HG02798 (cell line): Measurements from ENCODE around the gene LSMEM2.
"Not testable (repeated sequence)": the region's sequence is repeated elsewhere in the genome, so short reads cannot be mapped to it uniquely, and the experiment has no call there.

Experiments used
- ATAC-seq: cut with Tn5 transposase; IDR thresholded peaks from one replicate; pipeline ENCODE4 v1.9.1; 2021; ENCODE audit warnings: mild to moderate bottlenecking; ENCODE audit not compliant: unreplicated experiment, poor library complexity

LSMEM2 gene

DNA sequence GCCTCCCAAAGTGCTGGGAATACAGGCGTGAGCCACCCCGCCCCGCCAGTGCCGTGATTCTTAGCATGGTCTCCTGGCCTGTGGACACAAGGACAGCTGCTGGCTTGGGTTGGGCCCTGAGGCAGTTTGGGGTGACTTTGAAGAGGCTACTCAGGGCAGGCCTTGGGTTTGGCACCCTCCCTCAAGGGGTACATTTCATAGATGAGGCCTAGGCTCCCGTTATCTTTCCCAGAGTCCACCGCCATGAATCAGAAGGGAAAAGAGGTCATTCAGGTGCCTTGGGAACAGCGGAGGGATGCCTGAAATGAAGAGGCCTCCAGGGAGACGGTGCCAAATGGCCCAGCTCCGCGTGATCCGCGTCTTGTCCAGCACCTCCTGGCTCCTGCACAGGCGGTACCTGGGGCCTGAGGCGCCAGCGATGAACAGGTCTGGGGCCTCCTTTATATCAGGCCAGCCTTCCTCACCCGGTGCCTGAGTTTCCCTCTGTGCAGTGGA lies 33.6 kb upstream of the LSMEM2 start:
- ATAC-seq = no peak

DNA sequence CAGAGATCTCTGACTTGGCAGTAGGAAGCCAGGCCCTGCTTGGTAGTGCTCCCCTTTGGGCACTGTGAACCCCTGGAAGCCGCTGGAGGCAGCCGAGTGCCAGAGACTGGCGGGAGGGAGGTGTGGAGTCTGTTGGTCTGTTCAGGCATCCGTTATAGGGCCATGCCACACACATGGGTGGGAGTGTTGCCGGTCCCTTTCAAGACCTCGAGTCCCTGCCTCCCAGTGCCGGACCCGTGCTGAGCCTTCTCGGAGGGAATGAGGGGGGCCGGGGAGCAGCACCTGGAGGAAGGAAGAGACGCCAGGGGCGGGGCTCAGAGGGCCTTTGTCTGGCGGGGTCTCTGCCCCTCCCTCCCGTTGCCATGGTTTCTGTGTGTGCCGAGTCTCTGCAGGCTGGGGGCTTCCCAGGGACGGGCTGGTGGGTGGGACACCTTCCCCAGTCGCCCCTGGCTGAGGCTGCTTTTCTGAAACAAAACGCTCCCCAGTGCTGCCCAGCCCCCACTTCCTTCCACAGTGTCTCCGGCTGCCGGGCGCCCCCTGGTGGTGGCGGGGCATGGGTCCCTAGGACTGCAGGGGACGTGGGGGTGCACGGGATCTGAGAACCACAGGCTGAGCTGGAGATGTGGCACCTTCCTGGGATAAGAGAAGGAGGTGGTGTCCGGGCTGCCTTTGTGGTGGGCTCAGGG lies 32.9 kb upstream of the LSMEM2 start:
- ATAC-seq = peak; percentile 71

DNA sequence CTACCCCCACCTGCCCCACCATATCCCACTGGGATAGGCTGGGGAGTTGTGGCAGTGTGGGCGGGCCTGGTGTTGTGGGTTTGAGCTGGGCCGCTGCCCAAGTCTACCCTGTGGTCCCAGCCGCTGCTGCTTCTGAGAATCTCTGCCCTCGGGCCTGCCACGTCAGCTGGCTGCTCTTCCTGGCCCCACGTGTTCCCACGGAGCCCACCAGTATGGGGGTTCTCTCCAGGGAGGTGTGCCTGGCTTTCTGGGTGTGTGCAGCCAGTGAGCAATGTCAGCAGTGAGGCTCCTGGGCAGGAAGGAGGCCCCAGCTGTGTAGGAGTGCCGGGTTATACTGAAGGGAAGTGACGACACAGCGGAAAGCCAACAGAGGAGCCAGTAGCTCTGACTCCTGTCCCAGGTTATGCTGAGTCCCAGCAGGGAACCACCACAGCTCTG lies 32.4 kb upstream of the LSMEM2 start:
- peak; percentile 61 for ATAC-seq

- ATAC-seq = no peak
Observed at GRCh38 chr3:50248387-50248786, 30.5 kb upstream of the LSMEM2 start.

- no peak for ATAC-seq
Observed at GRCh38 chr3:50249457-50249856, 29.4 kb upstream of the LSMEM2 start.

- no peak for ATAC-seq
Observed at GRCh38 chr3:50250514-50250913, 28.4 kb upstream of the LSMEM2 start.

- no peak for ATAC-seq
Observed at GRCh38 chr3:50251220-50251619, 27.7 kb upstream of the LSMEM2 start.

DNA sequence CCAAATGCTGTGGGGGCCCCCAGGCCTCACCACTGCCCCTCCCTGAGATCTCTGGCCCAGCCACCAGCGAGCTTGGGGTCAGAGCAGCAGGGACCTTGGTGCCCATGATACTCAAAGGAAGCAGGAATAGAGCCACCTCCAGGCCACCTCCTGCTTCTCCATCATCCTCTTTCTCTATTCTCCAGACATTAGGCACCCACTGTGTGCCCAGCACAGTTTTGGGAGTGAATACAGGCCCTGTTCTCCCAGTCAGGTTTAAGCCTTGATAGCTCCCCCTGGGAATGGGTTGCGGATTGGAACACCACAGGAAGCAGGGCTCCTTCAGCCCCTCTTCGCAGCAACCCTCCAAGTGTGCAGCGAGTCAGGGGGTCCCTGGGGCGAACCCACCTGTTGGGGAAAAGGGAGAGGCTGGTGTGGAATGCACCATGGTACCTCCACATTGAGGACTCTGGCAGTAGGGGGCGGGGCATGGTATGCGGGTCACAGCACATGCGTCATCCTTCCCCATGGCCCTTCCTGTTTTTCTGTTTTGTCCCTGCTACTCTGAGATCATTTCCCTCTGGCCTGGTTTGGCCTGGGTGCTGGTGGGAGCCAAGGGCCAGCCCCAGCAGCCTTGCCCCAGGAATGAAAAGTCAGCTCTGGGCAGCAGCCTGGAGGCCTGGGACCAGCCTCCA lies 24.2 kb upstream of the LSMEM2 start:
- no peak for ATAC-seq

GRCh38 chr3:50255251-50255615 lies 23.7 kb upstream of the LSMEM2 start:
- ATAC-seq = no peak

- ATAC-seq = no peak
Observed at GRCh38 chr3:50256978-50257890, 21.7 kb upstream of the LSMEM2 start.

- no peak for ATAC-seq
Observed at GRCh38 chr3:50258029-50258680, 20.7 kb upstream of the LSMEM2 start.

DNA sequence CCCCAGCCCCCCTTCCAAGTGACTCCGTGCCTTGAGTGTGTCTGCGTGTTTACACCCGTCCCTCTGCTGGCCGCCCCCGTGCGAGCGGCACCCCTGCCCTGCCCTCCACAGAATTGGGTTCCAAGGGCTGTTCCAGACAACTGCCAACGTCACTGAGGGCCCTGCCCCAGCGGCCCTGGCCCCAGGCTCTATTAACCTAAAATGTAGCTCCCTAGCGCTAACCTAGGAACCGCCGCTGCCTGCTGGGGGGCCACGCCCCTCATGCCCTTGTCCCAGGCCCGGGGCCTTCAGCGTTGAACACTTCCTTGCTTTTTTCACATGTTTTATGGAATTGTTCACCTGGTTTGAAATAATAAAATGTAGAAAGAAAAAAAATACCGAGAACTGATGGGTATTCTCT lies 19.9 kb upstream of the LSMEM2 start:
- no peak for ATAC-seq

DNA sequence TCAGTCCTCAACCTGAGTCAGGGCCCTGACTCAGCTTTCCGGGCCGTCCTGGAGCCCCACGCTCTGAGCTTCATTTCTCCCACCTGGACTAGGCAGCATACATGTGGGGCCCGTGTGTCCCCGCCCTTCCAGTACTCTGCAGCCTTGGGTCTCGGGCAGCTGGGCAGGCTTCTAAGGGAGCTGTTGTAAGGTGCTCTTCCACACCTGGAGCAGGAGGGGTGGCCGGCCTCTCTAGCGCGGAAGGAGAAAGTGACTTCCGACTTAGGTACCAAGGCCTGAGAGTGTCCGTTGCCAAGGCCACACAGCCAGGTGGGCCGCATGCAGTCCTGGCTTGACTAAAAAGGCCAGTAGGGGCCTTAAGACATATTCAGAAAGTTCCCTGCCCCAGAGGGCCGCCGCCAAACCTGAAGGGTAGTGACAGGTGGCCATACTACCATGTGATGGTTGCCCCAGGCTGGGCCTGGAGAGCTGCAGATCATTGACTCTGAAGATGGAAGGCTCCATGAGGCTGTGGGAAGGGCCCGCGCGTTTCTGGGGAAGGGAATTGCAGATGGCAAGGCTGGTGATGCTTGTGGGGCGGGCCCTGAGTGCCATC lies 19.4 kb upstream of the LSMEM2 start:
- peak; percentile 17 for ATAC-seq

- ATAC-seq = peak; percentile 93
Observed at GRCh38 chr3:50260027-50260941, 18.6 kb upstream of the LSMEM2 start.

GRCh38 chr3:50260942-50261441 lies 17.9 kb upstream of the LSMEM2 start:
- ATAC-seq = no peak

DNA sequence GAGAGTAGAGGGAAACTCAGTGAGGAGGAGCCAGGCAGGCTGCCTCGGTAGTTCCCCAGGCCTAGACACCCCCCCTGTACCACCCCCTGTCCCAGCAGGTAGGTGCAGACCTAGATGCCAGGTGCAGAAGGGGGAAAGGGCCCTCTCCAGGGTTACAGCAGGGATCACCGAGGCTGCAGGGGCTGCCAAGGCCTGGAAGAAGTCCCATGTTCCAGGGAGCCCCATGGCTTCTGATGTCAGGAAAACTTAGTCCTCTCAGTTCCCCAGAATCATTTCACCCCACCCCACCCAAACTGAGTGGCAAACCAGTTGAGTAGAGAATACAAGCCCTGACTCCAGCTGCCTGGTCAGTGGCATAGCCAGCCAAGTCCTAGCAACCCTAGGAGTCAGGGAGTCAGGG lies 17.4 kb upstream of the LSMEM2 start:
- ATAC-seq = no peak

- not testable (repeated sequence) for ATAC-seq
Observed at GRCh38 chr3:50262200-50262599, 16.7 kb upstream of the LSMEM2 start.

- no peak for ATAC-seq
Observed at GRCh38 chr3:50262778-50263177, 16.1 kb upstream of the LSMEM2 start.
